ENCODE measurements around the gene TFF2.

The TFF2 gene

DNA sequence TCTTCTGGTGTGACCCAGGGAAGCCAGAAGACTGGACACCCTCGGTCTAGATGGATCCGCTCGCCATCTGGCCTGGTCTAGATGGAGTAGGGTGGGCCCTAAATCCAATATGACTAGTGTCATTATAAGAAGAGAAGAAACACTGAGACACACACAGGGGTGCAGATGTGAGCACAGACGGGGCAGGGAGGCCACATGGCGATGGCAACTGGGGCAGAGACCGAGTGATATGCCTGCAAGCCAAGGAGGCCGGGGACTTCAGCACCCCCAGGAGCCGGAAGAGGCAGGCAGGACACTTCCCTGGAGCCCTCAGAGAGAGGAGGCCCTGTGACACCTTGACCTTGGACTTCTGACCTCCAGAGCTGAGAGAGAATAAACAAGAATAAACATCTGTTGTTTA lies 30.0 kb downstream of the TFF2 start:
- TF ChIP-seq, protein P1, sequence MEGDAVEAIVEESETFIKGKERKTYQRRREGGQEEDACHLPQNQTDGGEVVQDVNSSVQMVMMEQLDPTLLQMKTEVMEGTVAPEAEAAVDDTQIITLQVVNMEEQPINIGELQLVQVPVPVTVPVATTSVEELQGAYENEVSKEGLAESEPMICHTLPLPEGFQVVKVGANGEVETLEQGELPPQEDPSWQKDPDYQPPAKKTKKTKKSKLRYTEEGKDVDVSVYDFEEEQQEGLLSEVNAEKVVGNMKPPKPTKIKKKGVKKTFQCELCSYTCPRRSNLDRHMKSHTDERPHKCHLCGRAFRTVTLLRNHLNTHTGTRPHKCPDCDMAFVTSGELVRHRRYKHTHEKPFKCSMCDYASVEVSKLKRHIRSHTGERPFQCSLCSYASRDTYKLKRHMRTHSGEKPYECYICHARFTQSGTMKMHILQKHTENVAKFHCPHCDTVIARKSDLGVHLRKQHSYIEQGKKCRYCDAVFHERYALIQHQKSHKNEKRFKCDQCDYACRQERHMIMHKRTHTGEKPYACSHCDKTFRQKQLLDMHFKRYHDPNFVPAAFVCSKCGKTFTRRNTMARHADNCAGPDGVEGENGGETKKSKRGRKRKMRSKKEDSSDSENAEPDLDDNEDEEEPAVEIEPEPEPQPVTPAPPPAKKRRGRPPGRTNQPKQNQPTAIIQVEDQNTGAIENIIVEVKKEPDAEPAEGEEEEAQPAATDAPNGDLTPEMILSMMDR (conservative IDR thresholded peaks at IDR 0.05; ENCODE audit: low read length): no peak
- TF ChIP-seq EZH2phosphoT487 (IDR thresholded peaks at IDR 0.05; ENCODE audit: borderline replicate concordance): no peak
- Histone ChIP-seq H3K4me3 (ENCODE audit: low read length, poor library complexity, severe bottlenecking) (no peak overlapping the region), H2AFZ (ENCODE audit: low read length) (no peak overlapping the region), H3K79me2 (ENCODE audit: insufficient read depth, low read length) (no peaks in the 10 kb centered on the region), H3F3A (ENCODE audit: low read depth) (no peaks in the 10 kb centered on the region; the same call in 1 of the 2 replicates), H3K9ac (ENCODE audit: low read depth, low read length, poor library complexity, severe bottlenecking) (no peak overlapping the region), H3K4me2 (ENCODE audit: low read depth, low read length, poor library complexity, severe bottlenecking) (no peak overlapping the region), H3K36me3 (ENCODE audit: insufficient read depth, low read length) (no peaks in the 10 kb centered on the region), H3K9me2 (replicated peaks; ENCODE audit: low read depth, low read length) (no peaks in the 10 kb centered on the region), H3K27me3 (ENCODE audit: insufficient read depth, low read length, poor library complexity, severe bottlenecking) (no peaks in the 10 kb centered on the region), H3K9me3 (ENCODE audit: insufficient read depth, low read depth, low read length) (peaks cover 6% of the 10 kb centered on the region; the same call in 1 of the 2 replicates), H4K20me1 (ENCODE audit: insufficient read depth, low read length, poor library complexity, severe bottlenecking) (no peaks in the 10 kb centered on the region), H3K4me1 (ENCODE audit: insufficient read depth, low read length, poor library complexity, severe bottlenecking) (peaks cover 33% of the 10 kb centered on the region)

DNA sequence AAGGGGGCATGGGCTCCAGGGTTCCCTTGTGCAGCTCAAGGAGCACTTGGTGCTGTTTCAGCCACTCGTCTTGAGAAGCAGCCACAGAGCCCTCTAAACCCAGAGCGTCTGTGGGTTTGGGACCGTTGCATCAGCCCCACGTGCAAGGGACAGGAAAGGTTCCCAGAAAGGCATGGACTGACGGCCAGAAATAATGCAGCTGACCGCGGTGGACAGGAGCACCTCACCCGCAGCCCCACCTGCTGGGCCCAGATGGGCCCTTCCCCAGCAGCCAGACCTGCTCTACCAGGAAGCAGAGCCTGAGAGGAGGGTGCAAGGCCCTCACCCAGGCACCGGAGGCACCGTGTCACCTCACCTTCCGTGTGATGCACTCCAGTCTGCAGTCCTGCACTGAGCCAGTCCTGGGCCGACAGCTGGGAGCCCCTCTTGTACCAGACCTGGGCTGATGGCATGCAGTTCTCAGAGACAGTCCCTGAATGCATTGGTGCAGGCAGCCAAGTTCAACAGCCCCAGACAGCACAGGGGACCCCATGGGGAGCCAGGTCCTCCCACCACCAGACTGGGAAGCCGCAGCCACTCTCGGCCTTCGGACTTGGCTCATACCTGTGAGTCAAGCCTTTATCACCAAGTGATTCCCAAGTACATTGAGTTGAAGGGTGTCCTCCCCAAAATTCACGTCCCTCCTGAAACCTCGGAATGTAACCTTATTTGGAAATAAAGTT lies 30.8 kb downstream of the TFF2 start:
- H3K4me2 ChIP-seq (ENCODE audit: low read depth, low read length, poor library complexity, severe bottlenecking): peak overlapping the region; percentile 67
- H3K79me2 ChIP-seq (ENCODE audit: insufficient read depth, low read length): no peaks in the 10 kb centered on the region
- no peaks in the 10 kb centered on the region for H4K20me1 ChIP-seq (ENCODE audit: insufficient read depth, low read length, poor library complexity, severe bottlenecking)
- H3K4me1 ChIP-seq (ENCODE audit: insufficient read depth, low read length, poor library complexity, severe bottlenecking): peaks cover 33% of the 10 kb centered on the region
- TF ChIP-seq, protein P1 (conservative IDR thresholded peaks at IDR 0.05; ENCODE audit: low read length): peak; percentile 35
- TF ChIP-seq EZH2phosphoT487 (IDR thresholded peaks at IDR 0.05; ENCODE audit: borderline replicate concordance): no peak
- H3K27me3 ChIP-seq (ENCODE audit: insufficient read depth, low read length, poor library complexity, severe bottlenecking): no peaks in the 10 kb centered on the region
- peak overlapping the region; percentile 21 for H3K4me3 ChIP-seq (ENCODE audit: low read length, poor library complexity, severe bottlenecking)
- H3K9me2 ChIP-seq (replicated peaks; ENCODE audit: low read depth, low read length): no peaks in the 10 kb centered on the region
- no peaks in the 10 kb centered on the region for H3K36me3 ChIP-seq (ENCODE audit: insufficient read depth, low read length)
- no peaks in the 10 kb centered on the region; the same call in 1 of the 2 replicates for H3F3A ChIP-seq (ENCODE audit: low read depth)
- H3K9ac ChIP-seq (ENCODE audit: low read depth, low read length, poor library complexity, severe bottlenecking): peak overlapping the region; percentile 37
- peak overlapping the region; percentile 53; the same call in 1 of the 2 replicates for H2AFZ ChIP-seq (ENCODE audit: low read length)
- H3K9me3 ChIP-seq (ENCODE audit: insufficient read depth, low read depth, low read length): no peaks in the 10 kb centered on the region

DNA sequence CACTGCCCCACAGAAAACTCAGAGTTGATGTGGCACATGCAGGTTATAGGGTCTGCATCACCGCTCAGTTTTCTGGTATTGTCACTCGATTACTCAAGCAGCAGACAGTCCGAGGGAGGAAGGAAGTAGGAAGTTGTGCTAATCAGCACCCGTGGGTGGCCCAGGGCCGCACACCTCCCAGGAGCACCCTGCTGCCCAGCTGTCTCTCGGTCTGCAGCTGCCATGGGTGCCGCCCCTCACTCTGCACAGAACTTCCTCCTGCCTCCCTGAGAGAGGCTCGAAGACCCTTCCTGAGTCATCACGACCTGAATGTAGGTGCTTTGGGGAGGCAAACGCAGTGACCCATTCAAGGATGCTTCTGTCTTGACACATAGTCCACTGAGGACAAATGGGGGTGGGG lies 31.4 kb downstream of the TFF2 start:
- H2AFZ ChIP-seq (ENCODE audit: low read length): peak overlapping the region; percentile 53
- peak overlapping the region; percentile 37 for H3K9ac ChIP-seq (ENCODE audit: low read depth, low read length, poor library complexity, severe bottlenecking)
- no peaks in the 10 kb centered on the region for H3K27me3 ChIP-seq (ENCODE audit: insufficient read depth, low read length, poor library complexity, severe bottlenecking)

More for the DNA sequence above, 31.4 kb downstream of the TFF2 start:
- no peaks in the 10 kb centered on the region for H4K20me1 ChIP-seq (ENCODE audit: insufficient read depth, low read length, poor library complexity, severe bottlenecking)
- H3K4me2 ChIP-seq (ENCODE audit: low read depth, low read length, poor library complexity, severe bottlenecking): peak overlapping the region; percentile 67
- H3K36me3 ChIP-seq (ENCODE audit: insufficient read depth, low read length): no peaks in the 10 kb centered on the region
- H3F3A ChIP-seq (ENCODE audit: low read depth): no peaks in the 10 kb centered on the region; the same call in 1 of the 2 replicates
- no peaks in the 10 kb centered on the region for H3K9me2 ChIP-seq (replicated peaks; ENCODE audit: low read depth, low read length)
- H3K9me3 ChIP-seq (ENCODE audit: insufficient read depth, low read depth, low read length): no peaks in the 10 kb centered on the region
- H3K4me1 ChIP-seq (ENCODE audit: insufficient read depth, low read length, poor library complexity, severe bottlenecking): peaks cover 33% of the 10 kb centered on the region
- no peaks in the 10 kb centered on the region for H3K79me2 ChIP-seq (ENCODE audit: insufficient read depth, low read length)
- H3K4me3 ChIP-seq (ENCODE audit: low read length, poor library complexity, severe bottlenecking): peak overlapping the region; percentile 21
- TF ChIP-seq, protein P1 (conservative IDR thresholded peaks at IDR 0.05; ENCODE audit: low read length): no peak
- TF ChIP-seq EZH2phosphoT487 (IDR thresholded peaks at IDR 0.05; ENCODE audit: borderline replicate concordance): no peak

Data from Loucy (cell line).